MM.1S (cell line): ENCODE results near the gene NAA25.

Source experiments
- EZH2 ChIP-seq: fragments of 300-600 bp; sonication (generic); optimal IDR thresholded peaks from 2 replicates; pipeline ENCODE3; 2017; ENCODE audit warnings: low read depth, mild to moderate bottlenecking, antibody characterized with exemption, low read length, mixed read lengths
- EZH2phosphoT487 ChIP-seq: fragments of 300-600 bp; sonication (generic); IDR thresholded peaks from 2 replicates; pipeline ENCODE4 v1.6.1; 2018; ENCODE audit warnings: antibody characterized with exemption, low read length
- TF ChIP-seq, protein P1 (sequence below): fragments of 300-600 bp; sonication (generic); IDR thresholded peaks from 2 replicates; pipeline ENCODE4 v1.5.1; 2016; ENCODE audit warnings: antibody characterized with exemption, low read length, mixed read lengths

DNA sequence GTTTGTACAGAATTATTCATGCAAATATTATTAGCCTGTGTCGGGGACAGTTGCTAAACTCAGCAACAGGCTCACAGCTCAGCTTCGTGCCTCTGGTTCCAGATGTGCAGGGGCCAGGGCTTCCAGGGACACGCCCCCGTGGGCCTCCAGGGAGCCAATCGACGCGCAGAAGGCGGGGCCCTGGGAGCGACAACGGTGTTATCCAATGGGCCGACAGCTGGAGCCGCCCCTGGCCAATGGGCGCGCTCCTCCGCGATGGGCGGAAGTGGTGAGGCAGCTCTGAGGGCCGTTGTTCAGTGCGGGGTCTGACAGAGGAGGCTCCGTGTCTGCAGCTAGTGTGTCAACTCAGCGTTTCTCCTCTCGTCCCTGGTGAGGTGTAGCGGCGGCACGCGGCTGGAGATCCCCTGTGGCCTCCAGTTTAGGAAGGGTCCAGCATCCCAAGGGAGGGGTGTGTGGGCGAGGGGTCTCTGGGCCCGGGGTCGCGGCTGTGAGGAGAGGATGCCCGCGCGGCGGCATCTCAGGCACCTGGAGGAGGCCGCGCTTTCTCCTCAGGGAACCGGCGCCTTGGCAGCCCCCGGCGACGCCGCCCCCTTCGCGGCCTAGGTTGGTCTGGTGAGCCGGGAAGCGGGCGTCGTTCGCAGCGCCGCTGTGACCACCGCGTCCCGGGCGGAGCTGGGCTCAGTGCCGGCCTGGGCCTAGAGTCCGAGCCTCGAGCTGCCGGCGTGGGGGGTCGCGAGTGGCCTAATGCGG lies 16.8 kb upstream of the NAA25 start, which contains the start of gene TRAFD1:
- TF ChIP-seq, protein P1, sequence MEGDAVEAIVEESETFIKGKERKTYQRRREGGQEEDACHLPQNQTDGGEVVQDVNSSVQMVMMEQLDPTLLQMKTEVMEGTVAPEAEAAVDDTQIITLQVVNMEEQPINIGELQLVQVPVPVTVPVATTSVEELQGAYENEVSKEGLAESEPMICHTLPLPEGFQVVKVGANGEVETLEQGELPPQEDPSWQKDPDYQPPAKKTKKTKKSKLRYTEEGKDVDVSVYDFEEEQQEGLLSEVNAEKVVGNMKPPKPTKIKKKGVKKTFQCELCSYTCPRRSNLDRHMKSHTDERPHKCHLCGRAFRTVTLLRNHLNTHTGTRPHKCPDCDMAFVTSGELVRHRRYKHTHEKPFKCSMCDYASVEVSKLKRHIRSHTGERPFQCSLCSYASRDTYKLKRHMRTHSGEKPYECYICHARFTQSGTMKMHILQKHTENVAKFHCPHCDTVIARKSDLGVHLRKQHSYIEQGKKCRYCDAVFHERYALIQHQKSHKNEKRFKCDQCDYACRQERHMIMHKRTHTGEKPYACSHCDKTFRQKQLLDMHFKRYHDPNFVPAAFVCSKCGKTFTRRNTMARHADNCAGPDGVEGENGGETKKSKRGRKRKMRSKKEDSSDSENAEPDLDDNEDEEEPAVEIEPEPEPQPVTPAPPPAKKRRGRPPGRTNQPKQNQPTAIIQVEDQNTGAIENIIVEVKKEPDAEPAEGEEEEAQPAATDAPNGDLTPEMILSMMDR, result no peak
- TF ChIP-seq EZH2 (no peak), EZH2phosphoT487 (no peak)
